ENCODE data around the gene TMEFF2.

- TF ChIP-seq REST (tag by site-specific recombination; IDR thresholded peaks at IDR 0.05) (no peak), ZNF513 (tag by site-specific recombination; IDR thresholded peaks at IDR 0.05) (no peak), CTCF (tag by site-specific recombination; IDR thresholded peaks at IDR 0.05) (no peak), ZNF202 (tag by site-specific recombination; IDR thresholded peaks at IDR 0.05; ENCODE audit: borderline replicate concordance) (no peak), ZFP3 (tag by site-specific recombination; IDR thresholded peaks at IDR 0.05; ENCODE audit: low read depth) (no peak), SP2 (tag by site-specific recombination; IDR thresholded peaks at IDR 0.05) (no peak), SETDB1 (IDR thresholded peaks at IDR 0.05; ENCODE audit: insufficient read length, low read length) (no peak)
These were observed 135.5 kb downstream of the TMEFF2 start for GRCh38 chr2:192059266-192059665.

All from HEK293 (cell line).